Posterior vena cava (tissue), 2 donors: Measurements from ENCODE around the gene ATP1A4. TPM values are rescaled to one million over a fixed set of nuclear protein-coding genes. Genes with fewer than 3 reads are reported as not detected.
"Not testable (repeated sequence)": the region's sequence is repeated elsewhere in the genome, so short reads cannot be mapped to it uniquely, and the experiment has no call there.

Experiments
- DNase-seq: peaks from one replicate; pipeline ENCODE4 v3.0.0-alpha.2; 2020; ENCODE audit warnings: low spot score
- intact Hi-C, 2 donors: fragments of 100-400 bp; cut with DNase I; formaldehyde crosslinking; loops; one replicate each; pipeline versions ENCODE4 v1.14.1 to v1.14.2; 2022 to 2023
- total RNA-seq, 2 donors: library from RNA; stranded (reverse); fragmentation: NEBNext Ultra II Directional; extraction: Animal tissue kit (Norgen Biotek cat#: 25700); gene quantifications; one replicate each; pipeline ENCODE4 v1.2.1, GENCODE V29; 2021
- donor health status: DM: yes; HTN: yes; CAD: no.
- donor health status: DM: yes; HTN: yes; CAD: no.

Gene ATP1A4
- total RNA-seq, 2 donors from 2014 or later = not detected

GRCh38 chr1:160120797-160121196 lies 30.6 kb upstream of the ATP1A4 start:
- no peak for DNase-seq
- intact Hi-C loops = no loop called here

DNA sequence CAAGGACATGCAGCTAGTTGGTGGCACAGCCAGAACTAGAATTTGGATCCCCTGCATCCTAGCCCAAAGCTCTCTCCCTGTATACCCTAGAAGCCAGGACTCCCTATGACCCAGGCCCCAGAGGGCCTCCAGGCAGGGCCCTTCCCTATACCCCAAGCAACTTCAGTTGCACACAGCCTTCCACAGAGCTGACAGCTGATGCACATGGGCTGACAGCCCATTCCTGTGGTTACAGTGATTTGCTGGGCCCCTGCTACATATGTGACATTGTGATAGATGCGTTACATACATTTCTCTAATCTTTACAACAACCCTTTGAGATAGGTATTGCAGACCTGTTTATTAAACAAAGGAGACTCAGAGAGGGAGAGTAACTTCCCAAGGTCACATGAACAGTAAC lies 30.0 kb upstream of the ATP1A4 start:
- intact Hi-C loops = no loop called here

GRCh38 chr1:160122978-160123495 lies 28.4 kb upstream of the ATP1A4 start:
- intact Hi-C loops = no loop called here
- DNase-seq = no peak

More for the DNA sequence above, 30.0 kb upstream of the ATP1A4 start:
- no peak for DNase-seq

DNA sequence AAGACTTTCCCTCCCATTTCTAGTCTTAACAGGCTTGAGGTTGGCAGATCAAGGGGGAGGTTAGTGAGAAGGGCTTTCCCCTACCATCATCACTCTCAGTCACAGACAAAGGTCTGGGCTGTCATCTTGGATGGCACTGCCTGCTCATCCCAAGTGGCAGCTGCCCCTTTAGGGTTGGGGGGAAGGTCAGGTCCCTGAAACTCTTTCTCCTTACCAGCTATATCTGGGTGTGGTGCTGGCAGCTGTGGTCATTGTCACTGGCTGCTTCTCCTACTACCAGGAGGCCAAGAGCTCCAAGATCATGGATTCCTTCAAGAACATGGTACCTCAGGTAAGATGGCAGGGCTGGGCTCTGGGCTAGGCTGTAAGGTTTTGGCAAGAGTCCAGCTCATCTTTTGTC lies 27.7 kb upstream of the ATP1A4 start:
- no peak for DNase-seq
- intact Hi-C loops = no loop called here

DNA sequence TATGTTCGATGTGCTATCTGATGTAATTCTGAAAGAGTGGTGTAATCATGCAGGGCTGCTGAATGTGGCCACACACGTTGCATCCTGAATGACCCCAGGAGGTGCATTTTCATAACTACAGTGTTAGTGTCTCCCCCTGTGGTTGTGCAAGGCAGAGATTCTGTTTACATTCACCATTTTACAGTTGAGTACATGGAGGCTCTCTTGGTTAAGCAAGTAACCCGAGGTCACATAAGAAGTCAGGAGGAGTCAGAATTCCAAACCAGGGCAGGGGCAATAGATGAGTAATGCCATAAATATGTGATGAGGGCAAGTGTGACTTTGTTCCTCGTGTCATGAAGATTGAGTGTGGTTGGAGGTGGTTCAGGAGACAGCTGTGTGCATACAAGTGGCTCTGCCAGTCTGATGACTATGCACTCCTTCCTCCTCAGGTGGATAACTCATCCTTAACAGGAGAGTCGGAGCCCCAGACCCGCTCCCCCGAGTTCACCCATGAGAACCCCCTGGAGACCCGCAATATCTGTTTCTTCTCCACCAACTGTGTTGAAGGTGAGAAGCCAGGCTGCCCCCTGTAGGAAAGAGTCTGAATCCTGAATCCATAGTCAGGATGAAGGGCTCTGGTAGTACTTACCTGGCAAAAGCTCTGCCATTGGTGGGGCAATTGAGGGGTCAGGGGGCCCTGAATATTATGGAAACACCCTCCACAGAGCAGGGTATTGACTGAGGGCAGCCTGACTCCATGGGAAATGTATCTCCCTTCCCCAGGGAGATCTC lies 26.5 kb upstream of the ATP1A4 start:
- DNase-seq = no peak
- intact Hi-C loops = no loop called here

DNA sequence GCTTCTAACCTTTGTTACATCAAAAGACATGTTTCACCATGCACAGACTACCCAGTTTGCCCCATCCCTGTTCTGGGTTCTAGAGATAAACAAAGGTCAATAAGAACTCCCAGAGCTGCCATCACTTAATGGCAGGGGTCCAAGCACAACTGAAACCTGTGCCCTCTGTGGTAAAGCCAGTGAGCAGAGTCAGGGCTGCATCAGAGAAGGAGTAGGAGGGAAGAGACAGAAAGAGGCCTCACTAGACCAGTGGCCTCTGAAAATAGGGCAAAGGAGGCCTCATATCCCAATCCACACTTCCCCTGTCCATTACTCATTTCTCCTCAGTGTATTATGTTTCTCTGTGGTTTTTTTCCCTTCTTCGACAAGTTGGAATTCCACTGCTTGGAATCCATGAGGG lies 25.7 kb upstream of the ATP1A4 start:
- DNase-seq = no peak
- intact Hi-C loops = no loop called here

DNA sequence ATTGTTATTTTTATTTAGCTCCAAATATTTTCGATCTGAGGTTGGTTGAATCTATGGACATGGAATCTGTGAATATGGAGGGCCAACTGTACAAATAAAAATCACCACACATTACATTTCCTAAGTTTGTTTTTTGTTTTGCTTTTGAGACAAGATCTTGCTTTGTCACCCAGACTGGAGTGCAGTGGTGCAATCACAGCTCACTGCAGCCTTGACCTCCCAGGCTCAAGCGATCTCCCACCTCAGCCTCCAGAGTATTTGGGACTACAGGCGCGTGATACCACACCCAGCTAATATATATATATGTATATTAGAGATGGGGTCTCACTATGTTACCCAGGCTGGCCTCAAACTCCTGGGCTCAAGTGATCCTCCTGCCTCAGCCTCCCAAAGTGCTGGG lies 25.1 kb upstream of the ATP1A4 start:
- intact Hi-C loops, DNase-seq: not testable (repeated sequence)

- no peak for DNase-seq
- intact Hi-C loops = no loop called here
Measured at GRCh38 chr1:160127381-160127780, 24.0 kb upstream of the ATP1A4 start.

- intact Hi-C loops = no loop called here
- DNase-seq = no peak
Measured at GRCh38 chr1:160127865-160128523, 23.4 kb upstream of the ATP1A4 start.

DNA sequence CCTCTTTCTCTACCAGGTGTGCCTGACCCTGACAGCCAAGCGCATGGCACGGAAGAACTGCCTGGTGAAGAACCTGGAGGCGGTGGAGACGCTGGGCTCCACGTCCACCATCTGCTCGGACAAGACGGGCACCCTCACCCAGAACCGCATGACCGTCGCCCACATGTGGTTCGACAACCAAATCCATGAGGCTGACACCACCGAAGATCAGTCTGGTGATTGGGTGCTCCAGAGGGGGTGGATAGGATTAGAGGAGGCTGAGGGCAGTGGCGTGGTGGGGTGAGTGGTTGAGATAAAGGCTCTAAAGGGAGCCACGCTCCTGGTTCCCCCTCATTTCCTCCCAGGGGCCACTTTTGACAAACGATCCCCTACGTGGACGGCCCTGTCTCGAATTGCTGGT lies 22.8 kb upstream of the ATP1A4 start:
- DNase-seq = no peak
- intact Hi-C loops = no loop called here

- no peak for DNase-seq
- intact Hi-C loops = no loop called here
Measured at GRCh38 chr1:160129046-160129445, 22.4 kb upstream of the ATP1A4 start.

DNA sequence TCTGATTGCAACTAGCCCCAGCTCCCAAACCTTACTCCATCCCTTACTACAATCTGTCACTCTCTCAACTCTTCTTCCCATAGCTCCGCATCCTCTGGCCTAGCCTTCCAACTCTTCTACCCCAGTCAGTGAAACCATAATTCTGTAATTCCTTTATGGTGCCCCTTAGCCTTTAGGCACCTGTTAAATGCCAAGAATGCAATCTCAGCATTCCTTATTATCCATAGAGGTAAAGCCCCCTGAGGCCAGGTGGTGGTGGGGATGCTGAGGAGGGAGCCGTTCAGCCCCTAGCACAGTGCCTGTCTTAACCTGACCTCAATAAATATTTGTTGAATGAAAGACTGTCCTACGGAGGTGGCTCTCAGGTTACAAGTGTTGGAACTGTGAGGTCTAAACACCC lies 21.8 kb upstream of the ATP1A4 start:
- intact Hi-C loops = no loop called here
- DNase-seq = no peak

- DNase-seq = no peak
Measured at GRCh38 chr1:160129966-160130365, 21.4 kb upstream of the ATP1A4 start.

DNA sequence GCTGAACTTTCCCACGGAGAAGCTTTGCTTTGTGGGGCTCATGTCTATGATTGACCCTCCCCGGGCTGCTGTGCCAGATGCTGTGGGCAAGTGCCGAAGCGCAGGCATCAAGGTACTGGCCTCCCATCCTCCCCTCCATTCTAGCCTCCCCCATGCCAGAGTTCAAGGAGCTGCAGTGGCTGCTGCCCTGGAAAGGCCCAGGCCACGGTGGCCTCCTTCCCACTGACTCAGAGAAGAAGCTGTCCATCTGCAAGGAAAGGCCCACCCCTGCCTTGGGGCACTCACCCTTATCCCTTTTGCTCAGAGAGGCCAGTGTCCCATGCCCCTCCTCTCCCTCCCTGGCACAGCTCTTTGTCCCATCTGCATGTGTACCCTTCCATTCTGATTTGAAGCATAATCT lies 20.9 kb upstream of the ATP1A4 start:
- no peak for DNase-seq
- intact Hi-C loops = no loop called here

More at GRCh38 chr1:160129966-160130365, 21.4 kb upstream of the ATP1A4 start:
- intact Hi-C loops = no loop called here

- DNase-seq = no peak
- intact Hi-C loops = no loop called here
Measured at GRCh38 chr1:160130939-160131338, 20.5 kb upstream of the ATP1A4 start.

- intact Hi-C loops = no loop called here
- DNase-seq = no peak
Measured at GRCh38 chr1:160131803-160132565, 19.4 kb upstream of the ATP1A4 start.

GRCh38 chr1:160133990-160134770 lies 17.2 kb upstream of the ATP1A4 start:
- no peak for DNase-seq
- intact Hi-C loops = no loop called here

DNA sequence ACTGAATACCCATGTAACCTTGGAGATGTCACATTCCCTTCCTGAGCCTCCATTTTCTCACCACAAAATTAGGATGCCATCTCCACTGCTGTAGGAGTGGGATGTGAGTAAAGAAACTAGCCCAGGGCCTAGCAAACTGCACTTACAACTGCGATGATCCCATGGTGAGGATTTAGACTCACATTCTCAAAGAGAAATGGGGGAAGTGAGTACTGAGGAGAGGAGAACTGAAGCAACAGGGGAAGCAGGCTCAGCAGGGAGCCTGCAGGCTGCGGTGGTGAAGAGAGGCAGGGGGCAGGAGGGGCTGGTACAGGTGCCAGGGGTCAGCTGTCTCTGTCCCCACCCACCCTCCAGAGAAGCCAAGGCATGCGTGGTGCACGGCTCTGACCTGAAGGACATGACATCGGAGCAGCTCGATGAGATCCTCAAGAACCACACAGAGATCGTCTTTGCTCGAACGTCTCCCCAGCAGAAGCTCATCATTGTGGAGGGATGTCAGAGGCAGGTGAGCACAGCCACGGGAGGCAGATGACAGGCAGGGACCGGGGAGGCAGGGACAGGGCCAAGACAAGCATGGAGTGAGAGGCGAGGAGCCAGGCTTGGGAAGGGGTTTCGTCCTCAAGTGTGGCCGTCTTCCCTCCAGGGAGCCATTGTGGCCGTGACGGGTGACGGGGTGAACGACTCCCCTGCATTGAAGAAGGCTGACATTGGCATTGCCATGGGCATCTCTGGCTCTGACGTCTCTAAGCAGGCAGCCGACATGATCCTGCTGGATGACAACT lies 16.4 kb upstream of the ATP1A4 start:
- intact Hi-C loops = no loop called here
- no peak for DNase-seq
